Stimulated activated CD8-positive, alpha-beta memory T cell treated with anti-CD3 and anti-CD28 coated beads, Interleukin-7, amount 100 ng/mL, for 4 hours (primary cell): ENCODE data around the gene POLD2.
"Not testable (repeated sequence)": the region's sequence is repeated elsewhere in the genome, so short reads cannot be mapped to it uniquely, and the experiment has no call there.

Experiments used
- DNase-seq, 2 donors: peaks; one replicate each; pipeline ENCODE4 v3.0.0-alpha.2; 2020; ENCODE audit warnings: low read depth in 2 of 2

The POLD2 gene

DNA sequence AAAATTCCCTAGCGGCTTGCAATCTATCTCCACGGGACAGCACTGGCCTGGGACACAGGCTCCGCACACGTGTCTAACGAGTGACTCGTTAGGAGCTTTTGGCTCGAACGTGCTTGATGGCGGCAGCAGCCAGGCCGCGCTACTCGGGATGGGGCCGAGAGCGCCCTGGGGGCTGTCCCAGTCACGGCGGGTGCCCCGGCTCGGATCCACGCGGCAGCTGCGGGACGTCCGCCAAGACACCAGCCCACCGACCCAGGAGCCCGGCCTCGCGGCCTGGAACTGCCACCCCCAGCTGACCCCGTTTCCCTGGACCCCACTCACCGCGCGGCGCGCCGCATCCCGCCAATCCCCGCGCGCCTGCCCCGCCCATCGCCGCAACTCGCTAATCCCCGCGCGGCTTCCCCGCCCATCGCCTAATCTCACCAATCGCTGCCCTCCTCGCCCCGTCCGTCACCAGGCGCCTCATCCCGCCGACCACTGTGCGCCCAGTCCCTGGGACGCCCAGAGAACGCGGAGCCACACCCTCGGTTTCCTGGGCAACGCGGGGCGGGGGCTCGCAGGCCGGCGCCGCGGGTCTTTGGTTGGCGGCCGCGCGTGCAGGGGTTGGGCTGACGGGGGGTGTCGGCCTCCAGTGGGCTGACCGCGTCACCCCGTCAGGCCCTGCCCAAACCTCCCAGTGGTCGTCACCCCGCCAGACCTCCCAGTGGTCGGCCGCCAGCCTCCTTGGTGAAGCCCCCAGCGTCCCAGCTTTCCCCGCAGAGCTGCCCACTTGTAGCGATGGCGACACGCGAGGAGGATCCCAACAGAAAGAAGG is at the start of gene POLD2:
Gene POLD2, minus strand, starts transcription at position 359 of the 814 bp plus-strand sequence. CDS start 1,495 bp downstream, outside the sequence.
- DNase-seq: peak; percentile 94 to 99

DNA sequence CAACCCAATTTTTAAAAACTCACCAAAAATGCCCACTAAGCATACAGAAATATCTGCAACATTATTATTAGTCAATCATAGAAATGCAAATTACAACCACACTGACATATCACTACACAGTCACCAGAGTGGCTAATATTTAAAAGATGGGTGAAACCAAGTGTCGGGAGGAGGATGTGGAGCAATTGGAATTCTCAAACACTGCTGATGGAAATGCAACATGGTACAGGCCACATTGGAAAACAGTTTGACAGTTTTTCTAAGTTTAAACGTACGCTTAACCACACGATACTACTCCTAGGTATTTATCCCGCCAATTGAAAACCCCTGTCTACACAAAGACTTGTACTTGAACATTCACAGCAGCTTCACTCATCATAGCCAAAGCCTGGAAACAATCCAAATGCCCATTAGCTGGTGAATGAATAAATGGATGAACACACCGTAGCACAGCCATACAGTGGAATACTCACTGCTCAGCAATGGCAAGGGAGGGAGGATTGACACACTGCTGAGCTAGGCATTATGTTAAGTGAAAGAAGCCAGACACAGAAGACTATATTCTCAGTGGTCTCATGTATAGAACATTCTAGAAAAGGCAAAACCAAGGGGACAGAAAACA is 49.6 kb upstream of the POLD2 start:
- DNase-seq: no peak

GRCh38 chr7:44172352-44172751 is 49.0 kb upstream of the POLD2 start:
- no peak for DNase-seq

GRCh38 chr7:44171901-44172300 is 48.6 kb upstream of the POLD2 start:
- DNase-seq: not testable (repeated sequence)

- DNase-seq: no peak
Measured at GRCh38 chr7:44167920-44168319, 44.6 kb upstream of the POLD2 start.

DNA sequence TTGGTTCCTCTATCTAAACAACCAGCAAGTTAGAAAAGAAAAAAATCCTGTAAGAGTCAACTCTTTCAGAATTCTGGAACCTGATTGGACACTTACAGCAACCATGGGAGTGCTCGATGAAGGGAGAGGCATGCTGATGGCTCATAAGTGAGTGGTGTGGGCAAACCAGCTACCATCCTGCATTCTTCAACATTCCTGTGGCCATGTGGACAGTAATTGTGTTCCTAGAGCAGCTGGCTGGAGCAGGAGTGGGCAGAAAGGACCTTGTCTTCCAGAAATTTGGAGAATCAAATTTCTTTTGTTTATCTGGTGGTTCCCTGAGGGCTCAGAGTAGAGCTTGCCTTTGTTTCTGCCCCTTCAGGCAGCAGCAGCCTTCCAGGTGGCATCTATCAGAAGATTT is 40.2 kb upstream of the POLD2 start:
- no peak for DNase-seq

- DNase-seq: no peak
Measured at GRCh38 chr7:44162785-44163395, 39.5 kb upstream of the POLD2 start.

- DNase-seq: no peak
Measured at GRCh38 chr7:44162179-44162578, 38.8 kb upstream of the POLD2 start.

GRCh38 chr7:44161371-44161770 is 38.0 kb upstream of the POLD2 start:
- no peak for DNase-seq

- DNase-seq: no peak
Measured at GRCh38 chr7:44159824-44160630, 36.7 kb upstream of the POLD2 start.

- DNase-seq: no peak
Measured at GRCh38 chr7:44158873-44159631, 35.7 kb upstream of the POLD2 start.

DNA sequence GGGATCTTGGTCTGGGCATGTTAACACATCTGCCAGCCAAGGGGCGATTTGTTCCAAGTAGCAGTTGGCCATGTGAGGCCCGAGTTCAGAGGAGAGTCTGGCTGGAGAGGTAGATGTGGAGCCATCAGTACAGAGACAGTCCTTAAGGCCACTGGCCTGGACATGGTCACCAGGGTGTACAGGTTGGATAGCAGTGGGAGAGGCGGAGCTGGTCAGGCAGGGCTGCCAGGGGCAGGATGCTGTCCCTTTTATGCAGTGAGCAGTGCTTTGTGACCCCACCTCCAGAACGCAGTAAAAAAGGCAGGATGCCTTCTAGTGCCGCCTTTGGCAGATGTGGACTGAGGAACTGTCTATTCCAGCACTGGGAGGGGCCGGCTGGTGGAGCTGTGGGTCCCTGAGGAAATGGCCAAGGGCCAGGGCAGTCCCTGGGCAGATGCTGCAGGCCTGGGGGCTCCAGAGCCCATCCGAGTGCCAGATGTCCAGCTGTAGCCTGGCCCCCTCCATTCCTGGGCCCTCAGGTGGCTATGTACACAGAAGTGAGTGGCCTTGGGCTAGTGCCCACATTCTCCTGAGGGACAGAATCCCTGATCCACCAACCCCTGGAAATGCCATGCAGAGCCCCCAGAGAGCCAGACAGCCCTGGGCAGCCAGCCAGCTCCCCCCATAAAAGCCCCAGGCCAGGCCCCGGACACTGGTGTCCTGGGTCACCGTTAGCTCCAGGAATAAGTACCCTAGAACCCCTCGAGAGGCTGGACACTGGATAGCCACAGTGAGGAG is 34.9 kb upstream of the POLD2 start:
- DNase-seq: no peak

DNA sequence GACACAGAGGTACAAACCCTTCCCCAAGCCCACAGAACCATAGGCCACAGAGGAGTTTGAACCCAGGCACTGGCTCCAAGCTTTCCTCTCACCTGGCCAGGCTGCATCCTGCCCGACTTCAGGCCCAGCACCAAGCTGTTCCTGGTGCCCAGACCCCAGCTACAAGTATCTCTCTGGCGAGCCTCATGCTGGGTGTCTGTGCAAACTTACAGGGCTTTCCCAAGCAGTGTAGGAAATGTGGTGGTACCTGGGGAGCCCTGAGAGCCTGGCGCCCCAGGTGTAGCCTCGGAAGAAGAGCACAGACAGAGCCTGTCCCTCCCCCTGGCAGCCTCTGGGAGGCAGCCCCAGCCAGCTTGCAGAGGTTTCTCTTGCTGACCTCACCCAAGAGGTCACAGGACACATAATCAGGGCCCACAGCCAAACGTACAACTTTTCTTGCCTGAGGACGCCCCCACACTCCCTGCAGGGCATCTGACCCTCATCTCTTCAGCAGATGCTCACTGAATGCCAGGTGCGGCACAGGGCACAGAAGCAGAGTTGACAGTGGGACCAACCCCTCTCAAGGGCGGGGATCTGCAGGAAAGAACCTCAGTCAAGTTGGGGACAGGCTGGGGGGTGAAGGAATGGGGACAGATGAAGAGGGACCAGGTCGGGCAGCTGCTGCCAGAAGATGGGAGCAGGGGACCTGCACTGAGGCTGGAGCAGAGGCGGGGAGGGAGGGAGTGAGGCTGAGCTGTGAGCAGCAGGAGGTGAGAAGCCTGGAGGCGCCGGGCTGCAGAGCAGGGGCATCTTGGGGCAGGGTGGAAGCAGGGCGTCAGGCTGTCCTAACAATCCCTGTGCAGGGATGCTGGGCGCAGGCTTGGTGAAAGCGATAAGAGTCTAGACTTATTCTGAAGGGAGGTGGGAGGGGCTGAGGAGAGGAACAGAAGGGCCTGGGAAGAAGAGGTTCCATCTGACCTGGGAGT is 34.0 kb upstream of the POLD2 start:
- no peak for DNase-seq

- no peak for DNase-seq
Measured at GRCh38 chr7:44156453-44157010, 33.2 kb upstream of the POLD2 start.

DNA sequence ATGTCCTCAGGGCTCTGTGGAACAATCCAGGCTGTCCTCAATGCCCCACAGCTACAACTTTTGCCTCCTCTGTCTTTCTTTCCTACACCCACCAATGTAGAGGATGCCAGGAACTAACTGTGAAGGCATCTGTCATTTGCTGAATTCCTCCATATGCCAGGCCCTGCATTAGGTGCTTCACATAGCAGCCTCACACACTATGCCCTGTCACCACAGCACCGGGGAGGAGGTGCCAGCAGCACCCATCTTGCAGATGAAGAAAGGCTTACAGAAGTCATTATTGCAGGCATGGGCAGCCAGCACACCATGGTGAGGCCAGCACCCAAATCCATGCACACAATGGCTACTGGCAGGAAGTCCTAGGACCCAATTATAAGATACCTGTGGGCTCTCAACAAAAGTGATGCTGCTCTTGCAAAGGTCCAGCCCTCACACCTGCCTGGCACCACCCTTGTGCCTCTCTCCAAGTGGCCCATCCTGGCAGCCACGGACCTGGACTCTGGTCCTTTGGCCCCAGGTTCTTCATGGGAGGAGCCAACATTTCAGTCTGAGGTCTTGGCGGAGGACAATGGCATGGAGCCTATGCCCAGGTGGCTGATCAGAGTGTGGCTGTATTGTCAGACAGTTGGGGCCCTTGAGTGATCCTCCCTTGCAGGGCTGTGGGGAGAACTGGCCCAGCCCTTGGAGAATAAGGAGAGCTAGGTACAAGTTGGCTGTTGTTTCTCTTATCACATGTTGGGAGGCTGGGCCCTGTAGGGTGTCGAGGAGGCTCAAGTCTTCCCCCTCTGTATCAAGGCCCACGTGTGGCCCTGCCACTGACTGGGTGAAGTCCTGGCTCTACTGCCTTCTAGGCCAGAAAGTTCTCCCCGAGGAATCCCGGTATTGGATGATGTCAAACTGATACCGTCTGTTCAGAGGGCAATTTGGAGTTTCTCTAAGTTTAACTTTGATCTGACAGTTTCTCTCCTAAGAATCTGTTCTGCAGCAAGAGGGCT is 32.1 kb upstream of the POLD2 start:
- no peak for DNase-seq

- DNase-seq: no peak
Measured at GRCh38 chr7:44154703-44155102, 31.4 kb upstream of the POLD2 start.

- no peak for DNase-seq
Measured at GRCh38 chr7:44153948-44154335, 30.6 kb upstream of the POLD2 start.
